ENCODE data around the gene C13orf46.
"Not testable (repeated sequence)": the region's sequence is repeated elsewhere in the genome, so short reads cannot be mapped to it uniquely, and the experiment has no call there.

C13orf46 gene

GRCh38 chr13:113973218-113974164 lies at the start of gene C13orf46:
Gene C13orf46 (minus strand): TSS chr13:113974076. CDS start chr13:113973997, 79 bp downstream.
- no peak for DNase-seq

- DNase-seq = no peak
These were observed 49.0 kb upstream of the C13orf46 start for GRCh38 chr13:114022876-114023275.

- no peak for DNase-seq
These were observed 48.4 kb upstream of the C13orf46 start for GRCh38 chr13:114022309-114022669.

GRCh38 chr13:114021464-114022308 lies 47.8 kb upstream of the C13orf46 start:
- DNase-seq = no peak

GRCh38 chr13:114020750-114021463 lies 47.0 kb upstream of the C13orf46 start:
- DNase-seq = no peak

- not testable (repeated sequence) for DNase-seq
These were observed 46.3 kb upstream of the C13orf46 start for GRCh38 chr13:114020134-114020533.

GRCh38 chr13:114019367-114019766 lies 45.5 kb upstream of the C13orf46 start:
- no peak for DNase-seq

- no peak for DNase-seq
These were observed 44.7 kb upstream of the C13orf46 start for GRCh38 chr13:114018461-114019055.

GRCh38 chr13:114017966-114018365 lies 44.1 kb upstream of the C13orf46 start:
- DNase-seq = no peak

GRCh38 chr13:114017028-114017630 lies 43.3 kb upstream of the C13orf46 start:
- no peak for DNase-seq

- DNase-seq = no peak
These were observed 42.6 kb upstream of the C13orf46 start for GRCh38 chr13:114016321-114017027.

GRCh38 chr13:114015969-114016295 lies 42.1 kb upstream of the C13orf46 start:
- no peak for DNase-seq

- no peak for DNase-seq
These were observed 41.5 kb upstream of the C13orf46 start for GRCh38 chr13:114015111-114015968.

- DNase-seq = no peak
These were observed 40.2 kb upstream of the C13orf46 start for GRCh38 chr13:114013952-114014629.

- no peak for DNase-seq
These were observed 39.5 kb upstream of the C13orf46 start for GRCh38 chr13:114013336-114013735.

- DNase-seq = no peak
These were observed 39.0 kb upstream of the C13orf46 start for GRCh38 chr13:114012921-114013320.

GRCh38 chr13:114012141-114012540 lies 38.3 kb upstream of the C13orf46 start:
- no peak for DNase-seq

GRCh38 chr13:114011226-114011625 lies 37.4 kb upstream of the C13orf46 start:
- DNase-seq = no peak

GRCh38 chr13:114010401-114011101 lies 36.7 kb upstream of the C13orf46 start:
- no peak for DNase-seq
